ENCODE measurements around the gene SFN. TPM values are rescaled to one million over a fixed set of nuclear protein-coding genes. Genes with fewer than 3 reads are reported as not detected.

The SFN gene
- polyA plus RNA-seq, 2 of the 4 experiments (the other 2 are of a cell fraction): 39.8 to 141 TPM

- ATAC-seq (no peak), FAIRE-seq (no peak), DNase-seq (ENCODE audit: low read depth in 1 of 2, low spot score in 1 of 2) (no peak)
- 90% methylated on average over 5 of the region's 5 CpGs for whole genome bisulfite sequencing (ENCODE audit: missing lambda C conversion rate)
- Histone ChIP-seq H3K4me2 (no peak overlapping the region), H3K4me3 (no peak overlapping the region), H3K4me1 (no peaks in the 10 kb centered on the region), H3K27ac (no peak overlapping the region), H3K9me3 (no peaks in the 10 kb centered on the region)
- ChIA-PET CTCF (interaction anchor here (0.9 to 10.7 kb wide), 5 partner anchors 17 to 285 kb away, joined by 3 to 69 read pairs (median 6); partner anchors contain the start of gene GPATCH3), POLR2A (no interaction called here)
- TF ChIP-seq MAZ (IDR thresholded peaks at IDR 0.05; ENCODE audit: borderline replicate concordance, low read depth, low read length) (no peak), TP53 (CRISPR knock-in tag; IDR thresholded peaks at IDR 0.05) (no peak), MAFK (IDR thresholded peaks at IDR 0.05; ENCODE audit: partially characterized antibody) (no peak), EP300 (IDR thresholded peaks at IDR 0.05) (no peak), ELK1 (IDR thresholded peaks at IDR 0.05; ENCODE audit: low read depth, low read length) (no peak), NFE2L2 (conservative IDR thresholded peaks at IDR 0.05; ENCODE audit: low read length) (no peak), HMGXB4 (CRISPR knock-in tag; IDR thresholded peaks at IDR 0.05; ENCODE audit: borderline replicate concordance) (no peak), CHD2 (IDR thresholded peaks at IDR 0.05; ENCODE audit: low read length, partially characterized antibody) (no peak), HES2 (IDR thresholded peaks at IDR 0.05) (no peak), CBX8 (IDR thresholded peaks at IDR 0.05) (no peak)
Measured at GRCh38 chr1:26882696-26883463, 19.9 kb downstream of the SFN start.

- 74% methylated on average over 1 of the region's 1 CpG for WGBS (ENCODE audit: missing lambda C conversion rate)
- peak; percentile 35 to 46 for DNase-seq (ENCODE audit: low read depth in 1 of 2, low spot score in 1 of 2)
- POLR2A ChIA-PET: interaction anchor here (0.6 to 0.8 kb wide), 2 partner anchors 12 to 22 kb away, joined by 3 to 4 read pairs; no protein-coding TSS in a partner anchor
Measured at GRCh38 chr1:26887125-26887524, 24.2 kb downstream of the SFN start.

More at GRCh38 chr1:26887125-26887524, 24.2 kb downstream of the SFN start:
- H3K27ac ChIP-seq: no peak overlapping the region
- no peak overlapping the region for H3K4me3 ChIP-seq
- CTCF ChIA-PET: interaction anchor here (0.6 to 3.0 kb wide), 25 partner anchors 8 to 289 kb away, joined by 3 to 14 read pairs (median 4); partner anchors contain the start of genes GPATCH3, NUDC and SFN
- FAIRE-seq (no peak), ATAC-seq (peak; percentile 51 to 58; a peak in 3 of 6 replicates)
- H3K9me3 ChIP-seq: no peaks in the 10 kb centered on the region
- no peak overlapping the region for H3K4me2 ChIP-seq
- no peak for TF ChIP-seq CBX8 (IDR thresholded peaks at IDR 0.05)
- TF ChIP-seq CTCF (IDR thresholded peaks at IDR 0.05): peak; percentile 37
- TF ChIP-seq RAD21 (conservative IDR thresholded peaks at IDR 0.05 in 1 of 2, IDR thresholded peaks at IDR 0.05 in 1 of 2): peak in 1 of 2 experiments; percentile 16; a peak in 1 of 5 replicates
- no peak for TF ChIP-seq TFCP2L1 (CRISPR knock-in tag; IDR thresholded peaks at IDR 0.05)
- TF ChIP-seq EHMT2 (IDR thresholded peaks at IDR 0.05; ENCODE audit: low read depth): no peak
- peaks cover 9% of the 10 kb centered on the region; the same call in 2 of the 3 replicates for H3K4me1 ChIP-seq
